ENCODE measurements around the gene GABARAP. TPM values are rescaled to one million over a fixed set of nuclear protein-coding genes. Genes with fewer than 3 reads are reported as not detected.
A peak's percentile ranks its signal among the peaks of the same experiment; 100 is the strongest.

Gene GABARAP
- total and polyA plus RNA-seq, 7 experiments from 2014 or later = 214 to 950 (median 296) TPM

DNA sequence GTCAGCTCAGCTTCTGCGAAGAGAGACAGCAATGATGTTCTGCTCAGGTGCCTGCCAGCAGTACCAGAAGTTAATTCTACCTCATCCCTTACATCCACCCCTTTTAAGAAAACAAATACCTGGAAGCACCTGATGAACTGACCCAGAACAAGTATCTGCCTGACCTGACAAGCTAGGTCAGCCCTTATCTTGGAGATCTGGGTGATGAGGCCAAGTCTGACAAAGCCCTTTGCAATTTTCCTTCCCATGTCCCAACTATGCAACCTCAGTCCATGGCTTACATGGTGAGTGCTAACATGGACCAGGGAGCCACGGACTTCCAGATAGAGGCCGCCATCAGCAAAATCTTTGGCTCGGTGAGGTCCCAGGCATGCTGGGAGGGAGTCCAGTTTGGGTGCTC, 18.9 kb downstream of the GABARAP start:
- POLR2A ChIA-PET = interaction anchor here (0.6 to 13.7 kb wide), 2 partner anchors 13 to 253 kb away, joined by 3 to 265 read pairs; partner anchors contain the start of genes DVL2, GABARAP and PHF23
- CTCF ChIA-PET = interaction anchor here (1.2 to 1.3 kb wide), 2 partner anchors 11 to 24 kb away, joined by 4 to 6 read pairs; partner anchors contain the start of gene DVL2
- Histone ChIP-seq H3K27me3 (ENCODE audit: control insufficient read depth in 2 of 2, insufficient read depth in 2 of 2, low read length in 2 of 2) (no peaks in the 10 kb centered on the region), H3K9me3 (ENCODE audit: control insufficient read depth in 2 of 3, low read length in 3 of 3) (no peaks in the 10 kb centered on the region), H3K4me1 (ENCODE audit: control insufficient read depth in 2 of 2, insufficient read depth in 2 of 2, low read length in 2 of 2) (peaks cover 19 to 21% of the 10 kb centered on the region in 2 donors), H3K4me3 (ENCODE audit: low read length) (no peak overlapping the region), H3K27ac (ENCODE audit: low read depth, low read length) (no peak overlapping the region), H3K36me3 (ENCODE audit: control insufficient read depth in 2 of 3, insufficient read depth in 3 of 3, low read length in 3 of 3) (peaks cover 4 to 69% (median 6%) of the 10 kb centered on the region in 3 experiments)
- Mint-ChIP-seq H3K36me3 (peaks cover 0 to 22% (median 4%) of the 10 kb centered on the region in 5 donors), H3K4me1 (peaks cover 23 to 32% (median 27%) of the 10 kb centered on the region in 7 donors), H3K27me3 (no peaks in the 10 kb centered on the region), H3K9me3 (peaks cover 0 to 2% (median 0%) of the 10 kb centered on the region in 11 donors), H3K4me3 (peak overlapping the region in 1 of 10 donors; percentile 41), H3K27ac (peak overlapping the region in 1 of 9 donors; percentile 21)
- intact Hi-C loops (cut with micrococcal nuclease) = no loop called here
- no peak for ATAC-seq
- no peak for DNase-seq

DNA sequence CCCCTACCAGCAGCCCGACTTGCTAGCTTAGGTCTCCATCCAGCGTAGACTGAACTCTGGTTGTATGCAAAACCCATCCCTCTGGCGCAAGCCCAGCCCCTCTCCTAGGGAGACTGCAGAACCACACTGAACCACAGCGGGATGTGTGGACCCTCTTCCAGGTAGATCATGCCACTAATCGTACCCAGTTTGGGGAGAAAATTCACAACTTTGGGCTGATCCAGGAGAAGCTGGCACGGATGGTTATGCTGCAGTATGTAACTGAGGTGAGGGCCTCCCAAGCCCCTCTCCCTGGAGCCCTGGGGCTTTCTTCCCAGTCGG, 19.3 kb downstream of the GABARAP start:
- Mint-ChIP-seq H3K27me3 (no peaks in the 10 kb centered on the region), H3K4me3 (no peak overlapping the region), H3K27ac (no peak overlapping the region), H3K9me3 (peaks cover 0 to 2% (median 0%) of the 10 kb centered on the region in 11 donors), H3K4me1 (peaks cover 24 to 37% (median 31%) of the 10 kb centered on the region in 7 donors), H3K36me3 (peaks cover 0 to 18% (median 3%) of the 10 kb centered on the region in 5 donors)
- Histone ChIP-seq H3K9me3 (ENCODE audit: control insufficient read depth in 2 of 3, low read length in 3 of 3) (no peaks in the 10 kb centered on the region), H3K36me3 (ENCODE audit: control insufficient read depth in 2 of 3, insufficient read depth in 3 of 3, low read length in 3 of 3) (peaks cover 4 to 65% (median 6%) of the 10 kb centered on the region in 3 experiments), H3K4me1 (ENCODE audit: control insufficient read depth in 2 of 2, insufficient read depth in 2 of 2, low read length in 2 of 2) (peaks cover 21 to 23% of the 10 kb centered on the region in 2 donors), H3K27me3 (ENCODE audit: control insufficient read depth in 2 of 2, insufficient read depth in 2 of 2, low read length in 2 of 2) (no peaks in the 10 kb centered on the region), H3K27ac (ENCODE audit: low read depth, low read length) (no peak overlapping the region), H3K4me3 (ENCODE audit: low read length) (no peak overlapping the region)
- no peak for DNase-seq
- intact Hi-C loops (cut with micrococcal nuclease) = no loop called here
- POLR2A ChIA-PET = interaction anchor here (0.9 to 13.7 kb wide), 2 partner anchors 13 to 114 kb away, joined by 3 to 265 read pairs; partner anchors contain the start of genes DVL2, GABARAP and PHF23
- ATAC-seq = no peak
- CTCF ChIA-PET = interaction anchor here (1.3 kb wide), 1 partner anchor 12 kb away, joined by 4 read pairs; the partner anchor contains the start of gene DVL2

DNA sequence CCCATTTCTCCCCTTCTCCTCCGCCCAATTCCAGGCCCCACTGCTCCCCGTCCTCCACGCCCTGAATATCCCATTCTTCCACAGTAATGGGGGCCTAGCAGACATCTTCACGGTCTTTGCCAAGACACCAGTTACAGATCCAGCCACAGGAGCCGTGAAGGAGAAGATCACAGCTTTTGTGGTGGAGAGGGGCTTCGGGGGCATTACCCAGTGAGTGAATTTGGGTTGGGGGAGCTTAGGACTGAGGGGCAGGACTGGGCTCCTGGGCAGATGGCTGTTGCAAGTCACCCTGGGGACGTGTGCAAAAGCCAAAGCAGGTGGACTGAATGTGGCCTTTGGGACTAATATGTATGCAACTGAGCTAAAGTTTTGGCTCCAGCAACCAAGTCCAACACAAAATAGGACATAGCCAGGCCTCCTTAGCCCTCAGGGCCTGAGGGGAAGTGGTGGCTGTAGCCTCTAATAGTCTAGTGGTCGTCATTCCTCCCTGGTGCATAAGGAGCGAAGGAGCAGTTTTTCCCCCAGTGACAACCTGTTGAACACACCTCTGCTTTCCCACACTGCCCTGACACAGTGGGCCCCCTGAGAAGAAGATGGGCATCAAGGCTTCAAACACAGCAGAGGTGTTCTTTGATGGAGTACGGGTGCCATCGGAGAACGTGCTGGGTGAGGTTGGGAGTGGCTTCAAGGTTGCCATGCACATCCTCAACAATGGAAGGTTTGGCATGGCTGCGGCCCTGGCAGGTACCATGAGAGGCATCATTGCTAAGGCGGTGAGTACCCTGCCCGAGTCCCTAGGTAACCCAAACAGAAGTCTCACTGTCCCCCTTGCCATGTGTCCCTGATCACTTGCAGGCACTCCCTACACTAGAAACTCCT, 19.9 kb downstream of the GABARAP start:
- Mint-ChIP-seq H3K27me3 (no peaks in the 10 kb centered on the region), H3K27ac (peak overlapping the region in 4 of 9 donors; percentile 49 to 92 (median 68)), H3K4me1 (peaks cover 24 to 41% (median 36%) of the 10 kb centered on the region in 7 donors), H3K4me3 (peak overlapping the region in 1 of 10 donors; percentile 8), H3K9me3 (peaks cover 0 to 2% (median 0%) of the 10 kb centered on the region in 11 donors), H3K36me3 (peaks cover 0 to 17% (median 3%) of the 10 kb centered on the region in 5 donors)
- ChIA-PET POLR2A (interaction anchor here (0.7 to 13.7 kb wide), 3 partner anchors 14 to 114 kb away, joined by 3 to 265 read pairs (median 3); partner anchors contain the start of genes DVL2, GABARAP and PHF23), CTCF (interaction anchor here (1.3 to 3.1 kb wide), 4 partner anchors 12 to 19 kb away, joined by 4 to 9 read pairs (median 6); partner anchors contain the start of genes DVL2, GABARAP and PHF23)
- Histone ChIP-seq H3K4me3 (ENCODE audit: low read length) (no peak overlapping the region), H3K27me3 (ENCODE audit: control insufficient read depth in 2 of 2, insufficient read depth in 2 of 2, low read length in 2 of 2) (no peaks in the 10 kb centered on the region), H3K4me1 (ENCODE audit: control insufficient read depth in 2 of 2, insufficient read depth in 2 of 2, low read length in 2 of 2) (peaks cover 21 to 28% of the 10 kb centered on the region in 2 donors), H3K36me3 (ENCODE audit: control insufficient read depth in 2 of 3, insufficient read depth in 3 of 3, low read length in 3 of 3) (peaks cover 4 to 59% (median 6%) of the 10 kb centered on the region in 3 experiments), H3K27ac (ENCODE audit: low read depth, low read length) (no peak overlapping the region), H3K9me3 (ENCODE audit: control insufficient read depth in 2 of 3, low read length in 3 of 3) (no peaks in the 10 kb centered on the region)
- intact Hi-C loops (cut with micrococcal nuclease) = no loop called here
- no peak for DNase-seq
- ATAC-seq = no peak

DNA sequence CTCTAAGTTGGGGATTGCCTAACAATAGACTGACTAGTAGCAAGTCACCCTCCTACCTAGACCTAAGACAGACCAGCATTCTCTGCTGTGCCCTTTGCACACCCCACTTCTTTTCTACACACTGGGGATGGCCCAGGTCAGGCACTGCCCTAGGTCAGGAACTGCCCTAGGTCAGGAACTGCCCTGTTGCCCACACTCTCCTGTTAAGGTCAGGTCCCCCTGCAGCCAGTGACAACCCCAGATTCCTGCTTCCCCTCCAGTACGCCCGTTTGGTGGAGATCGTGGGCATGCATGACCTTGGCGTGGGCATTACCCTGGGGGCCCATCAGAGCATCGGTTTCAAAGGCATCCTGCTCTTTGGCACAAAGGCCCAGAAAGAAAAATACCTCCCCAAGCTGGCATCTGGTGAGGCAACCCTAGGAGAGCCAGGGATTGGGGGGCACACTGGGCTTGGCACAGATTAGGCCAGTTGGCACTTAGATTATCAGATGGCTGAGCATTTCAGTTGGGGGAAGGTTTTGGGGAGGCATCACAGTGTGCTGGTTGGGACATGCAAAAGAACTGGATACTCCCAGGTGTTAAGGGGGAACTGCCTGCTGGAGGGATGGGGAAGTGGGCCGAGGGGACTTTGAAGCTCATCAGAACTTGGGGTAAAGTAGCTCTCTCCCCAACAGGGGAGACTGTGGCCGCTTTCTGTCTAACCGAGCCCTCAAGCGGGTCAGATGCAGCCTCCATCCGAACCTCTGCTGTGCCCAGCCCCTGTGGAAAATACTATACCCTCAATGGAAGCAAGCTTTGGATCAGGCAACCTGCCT, 20.8 kb downstream of the GABARAP start:
- Histone ChIP-seq H3K9me3 (ENCODE audit: control insufficient read depth in 2 of 3, low read length in 3 of 3) (no peaks in the 10 kb centered on the region), H3K36me3 (ENCODE audit: control insufficient read depth in 2 of 3, insufficient read depth in 3 of 3, low read length in 3 of 3) (peaks cover 0 to 50% (median 4%) of the 10 kb centered on the region in 3 experiments), H3K27ac (ENCODE audit: low read depth, low read length) (peak overlapping the region; percentile 75), H3K27me3 (ENCODE audit: control insufficient read depth in 2 of 2, insufficient read depth in 2 of 2, low read length in 2 of 2) (no peaks in the 10 kb centered on the region), H3K4me3 (ENCODE audit: low read length) (no peak overlapping the region), H3K4me1 (ENCODE audit: control insufficient read depth in 2 of 2, insufficient read depth in 2 of 2, low read length in 2 of 2) (peaks cover 21 to 34% of the 10 kb centered on the region in 2 donors)
- Mint-ChIP-seq H3K27me3 (no peaks in the 10 kb centered on the region), H3K4me1 (peaks cover 26 to 46% (median 40%) of the 10 kb centered on the region in 7 donors), H3K36me3 (peaks cover 0 to 16% (median 3%) of the 10 kb centered on the region in 5 donors), H3K4me3 (peak overlapping the region; percentile 88 to 95 (median 90)), H3K27ac (peak overlapping the region in 8 of 9 donors; percentile 89 to 98 (median 92)), H3K9me3 (peaks cover 0 to 2% (median 0%) of the 10 kb centered on the region in 11 donors)
- no peak for ATAC-seq
- intact Hi-C loops (cut with micrococcal nuclease) = loop anchor here (1.0 kb wide), 2 partner anchors 13 to 75 kb away; partner anchors contain the start of gene DVL2 (in 1 of the 2)
- CTCF ChIA-PET = interaction anchor here (0.6 to 3.1 kb wide), 9 partner anchors 13 to 466 kb away, joined by 3 to 22 read pairs (median 4); partner anchors contain the start of genes DVL2, GABARAP, PHF23 and TP53
- POLR2A ChIA-PET = interaction anchor here (0.7 to 13.7 kb wide), 7 partner anchors 15 to 108 kb away, joined by 3 to 265 read pairs (median 4); partner anchors contain the start of genes CTDNEP1, DVL2, ELP5 and GABARAP
- no peak for DNase-seq

DNA sequence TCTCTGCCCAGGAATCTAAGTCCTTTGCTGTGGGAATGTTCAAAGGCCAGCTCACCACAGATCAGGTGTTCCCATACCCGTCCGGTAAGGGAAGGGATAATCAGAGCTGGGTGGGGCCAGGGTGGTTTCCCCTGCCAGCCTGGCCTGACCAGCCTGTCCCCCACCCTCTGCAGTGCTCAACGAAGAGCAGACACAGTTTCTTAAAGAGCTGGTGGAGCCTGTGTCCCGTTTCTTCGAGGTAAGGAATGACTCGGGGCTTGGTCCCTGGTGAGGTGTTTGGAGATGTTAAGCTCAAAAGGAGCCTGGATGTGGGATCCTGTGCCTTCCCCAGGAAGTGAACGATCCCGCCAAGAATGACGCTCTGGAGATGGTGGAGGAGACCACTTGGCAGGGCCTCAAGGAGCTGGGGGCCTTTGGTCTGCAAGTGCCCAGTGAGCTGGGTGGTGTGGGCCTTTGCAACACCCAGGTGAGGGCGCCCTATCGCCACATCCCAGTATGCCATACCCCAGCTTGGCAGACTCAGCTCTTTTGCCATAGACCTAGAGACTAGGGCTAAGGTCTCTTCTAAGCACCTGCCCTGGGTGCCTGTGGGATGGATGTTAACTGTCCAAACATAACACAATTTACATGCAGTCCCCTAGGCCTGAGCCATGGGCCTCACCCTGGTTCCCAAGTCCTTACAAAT, 21.5 kb downstream of the GABARAP start:
- POLR2A ChIA-PET = interaction anchor here (0.6 to 13.7 kb wide), 8 partner anchors 16 to 1163 kb away, joined by 3 to 265 read pairs (median 4); partner anchors contain the start of genes CTDNEP1, DVL2, ELP5 and GABARAP
- peaks cover 21 to 41% of the 10 kb centered on the region in 2 donors for H3K4me1 ChIP-seq (ENCODE audit: control insufficient read depth in 2 of 2, insufficient read depth in 2 of 2, low read length in 2 of 2)
- peak overlapping the region; percentile 73 for H3K4me3 ChIP-seq (ENCODE audit: low read length)
- Mint-ChIP-seq H3K4me3 (peak overlapping the region; percentile 88 to 95 (median 90)), H3K36me3 (peaks cover 0 to 14% (median 3%) of the 10 kb centered on the region in 5 donors), H3K27me3 (no peaks in the 10 kb centered on the region), H3K9me3 (peaks cover 0 to 2% (median 0%) of the 10 kb centered on the region in 11 donors), H3K4me1 (peaks cover 34 to 53% (median 47%) of the 10 kb centered on the region in 7 donors), H3K27ac (peak overlapping the region; percentile 68 to 98 (median 91))
- peaks cover 0 to 43% (median 4%) of the 10 kb centered on the region in 3 experiments for H3K36me3 ChIP-seq (ENCODE audit: control insufficient read depth in 2 of 3, insufficient read depth in 3 of 3, low read length in 3 of 3)
- peak overlapping the region; percentile 75 for H3K27ac ChIP-seq (ENCODE audit: low read depth, low read length)
- CTCF ChIA-PET = interaction anchor here (0.6 to 3.1 kb wide), 11 partner anchors 14 to 466 kb away, joined by 3 to 22 read pairs (median 4); partner anchors contain the start of genes DVL2, GABARAP, PHF23 and TP53
- ATAC-seq (peak; percentile 64), DNase-seq (peak in 7 of 9 donors; percentile 47 to 67 (median 57))
- H3K9me3 ChIP-seq (ENCODE audit: control insufficient read depth in 2 of 3, low read length in 3 of 3) = no peaks in the 10 kb centered on the region
- intact Hi-C loops (cut with micrococcal nuclease) = loop anchor here (1.0 kb wide), 2 partner anchors 14 to 76 kb away; partner anchors contain the start of gene DVL2 (in 1 of the 2)
- H3K27me3 ChIP-seq (ENCODE audit: control insufficient read depth in 2 of 2, insufficient read depth in 2 of 2, low read length in 2 of 2) = no peaks in the 10 kb centered on the region

Data from naive thymus-derived CD4-positive, alpha-beta T cell (primary cell).